Astrocyte of the cerebellum (primary cell): ENCODE data around the gene PCGF1.

Source experiments
- DNase-seq: peaks from one replicate; pipeline ENCODE4 v3.0.0-alpha.2; 2011; ENCODE audit warnings: low read depth
- H3K4me3 ChIP-seq: 2 replicates; pipeline ENCODE4 v1.5.1; 2011; ENCODE audit warnings: mild to moderate bottlenecking, low read depth, low read length, moderate library complexity
- in situ Hi-C: cut with HindIII; loops from 2 replicates; pipeline ENCODE4 v1.10.0; 2017; ENCODE audit warnings: low sequenced_read_pairs
- TF ChIP-seq, protein P1 (sequence below): IDR thresholded peaks from 2 replicates; pipeline ENCODE4 v1.5.1; 2012; ENCODE audit warnings: low read length, low read depth, moderate library complexity, mild to moderate bottlenecking; ENCODE audit errors: missing control alignments

PCGF1 gene

GRCh38 chr2:74548900-74549826 lies 41.7 kb upstream of the PCGF1 start:
- TF ChIP-seq, protein P1, sequence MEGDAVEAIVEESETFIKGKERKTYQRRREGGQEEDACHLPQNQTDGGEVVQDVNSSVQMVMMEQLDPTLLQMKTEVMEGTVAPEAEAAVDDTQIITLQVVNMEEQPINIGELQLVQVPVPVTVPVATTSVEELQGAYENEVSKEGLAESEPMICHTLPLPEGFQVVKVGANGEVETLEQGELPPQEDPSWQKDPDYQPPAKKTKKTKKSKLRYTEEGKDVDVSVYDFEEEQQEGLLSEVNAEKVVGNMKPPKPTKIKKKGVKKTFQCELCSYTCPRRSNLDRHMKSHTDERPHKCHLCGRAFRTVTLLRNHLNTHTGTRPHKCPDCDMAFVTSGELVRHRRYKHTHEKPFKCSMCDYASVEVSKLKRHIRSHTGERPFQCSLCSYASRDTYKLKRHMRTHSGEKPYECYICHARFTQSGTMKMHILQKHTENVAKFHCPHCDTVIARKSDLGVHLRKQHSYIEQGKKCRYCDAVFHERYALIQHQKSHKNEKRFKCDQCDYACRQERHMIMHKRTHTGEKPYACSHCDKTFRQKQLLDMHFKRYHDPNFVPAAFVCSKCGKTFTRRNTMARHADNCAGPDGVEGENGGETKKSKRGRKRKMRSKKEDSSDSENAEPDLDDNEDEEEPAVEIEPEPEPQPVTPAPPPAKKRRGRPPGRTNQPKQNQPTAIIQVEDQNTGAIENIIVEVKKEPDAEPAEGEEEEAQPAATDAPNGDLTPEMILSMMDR, result no peak
- DNase-seq, result no peak
- peak overlapping the region; percentile 44 for H3K4me3 ChIP-seq
- in situ Hi-C loops, result no loop called here

DNA sequence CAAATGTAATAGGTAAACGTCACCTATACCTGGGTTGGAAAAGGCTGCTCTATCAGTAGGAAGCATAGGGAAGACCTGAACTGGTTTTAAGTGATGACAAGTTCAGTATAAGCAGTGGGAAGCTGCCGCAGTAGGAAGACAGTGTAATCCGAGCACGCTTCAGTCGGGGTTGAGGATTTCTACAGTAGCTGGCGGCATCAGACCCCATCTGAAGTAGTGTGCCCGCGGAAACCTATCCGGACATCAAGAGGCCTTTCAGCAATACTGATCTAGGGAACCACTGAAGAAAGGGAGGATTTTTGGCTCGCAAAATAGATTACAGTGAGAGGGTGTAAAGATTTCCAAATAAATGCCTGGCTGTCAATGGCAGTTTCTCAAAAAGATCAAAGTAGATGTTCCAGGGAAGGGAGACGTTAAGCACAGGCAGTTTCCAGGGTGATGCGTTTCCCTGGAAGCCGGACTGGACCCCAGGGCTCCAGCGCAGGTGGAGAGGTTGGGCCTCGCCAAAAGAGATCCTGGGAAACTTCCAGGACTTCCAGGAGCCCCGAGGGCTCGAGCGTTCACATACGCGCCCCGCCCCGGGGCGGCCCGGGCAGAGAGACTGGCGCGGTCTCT lies 40.9 kb upstream of the PCGF1 start:
- TF ChIP-seq, protein P1, result no peak
- no peak for DNase-seq
- in situ Hi-C loops, result no loop called here
- peak overlapping the region; percentile 44 for H3K4me3 ChIP-seq

GRCh38 chr2:74546004-74546403 lies 38.5 kb upstream of the PCGF1 start:
- H3K4me3 ChIP-seq, result no peak overlapping the region
- TF ChIP-seq, protein P1, result no peak
- in situ Hi-C loops, result no loop called here
- no peak for DNase-seq

- TF ChIP-seq, protein P1, result no peak
- H3K4me3 ChIP-seq, result no peak overlapping the region
- DNase-seq, result no peak
- in situ Hi-C loops, result no loop called here
Measured at GRCh38 chr2:74544634-74545033, 37.1 kb upstream of the PCGF1 start.

- no peak for DNase-seq
- in situ Hi-C loops, result no loop called here
- TF ChIP-seq, protein P1, result no peak
- no peak overlapping the region for H3K4me3 ChIP-seq
Measured at GRCh38 chr2:74542978-74543377, 35.5 kb upstream of the PCGF1 start.

DNA sequence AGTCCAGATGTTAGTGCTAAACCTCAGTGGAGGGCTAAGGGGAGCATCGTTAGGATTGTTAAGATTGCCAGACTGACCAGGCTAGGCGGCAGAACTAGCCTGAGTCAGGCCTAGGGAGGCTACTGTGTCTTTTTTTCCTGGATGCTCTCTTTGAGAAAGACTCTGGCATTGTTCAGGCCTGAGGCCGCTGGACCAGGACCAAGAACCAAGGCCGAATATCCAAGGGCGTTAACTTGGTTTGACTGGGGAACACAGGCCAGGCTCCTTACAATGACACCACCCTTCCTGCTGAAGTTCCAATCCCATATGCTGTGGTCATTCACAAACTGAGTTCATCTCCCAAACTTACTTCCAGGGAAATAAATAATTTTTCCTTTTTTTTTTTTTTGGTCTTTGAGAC lies 32.8 kb upstream of the PCGF1 start:
- TF ChIP-seq, protein P1, result no peak
- no peak for DNase-seq
- in situ Hi-C loops, result no loop called here
- no peak overlapping the region for H3K4me3 ChIP-seq
